ENCODE data around the gene PKIG.

- TF ChIP-seq FOXA1 (IDR thresholded peaks at IDR 0.05; ENCODE audit: borderline replicate concordance) (no peak), ZNF384 (IDR thresholded peaks at IDR 0.05; ENCODE audit: low read depth, low read length) (no peak), CTCF (IDR thresholded peaks at IDR 0.05 in 2 of 3, conservative IDR thresholded peaks at IDR 0.05 in 1 of 3; ENCODE audit: insufficient read depth in 2 of 3, low read depth in 1 of 3, low read length in 3 of 3) (no peak)
These were observed 38.1 kb upstream of the PKIG start for GRCh38 chr20:44544263-44544662.

Data from K562 (cell line).